H1 (cell line): ENCODE results near the gene PIP5K1C. TPM values are rescaled to one million over a fixed set of nuclear protein-coding genes. Genes with fewer than 3 reads are reported as not detected.

Experiments
- BACH1 ChIP-seq: IDR thresholded peaks from 2 replicates; pipeline ENCODE4 v1.6.1; 2012; ENCODE audit warnings: low read length, improper control_type of control experiment
- CEBPB ChIP-seq: IDR thresholded peaks from 2 replicates; pipeline ENCODE4 v1.6.1; 2012; ENCODE audit warnings: low read depth, low read length
- CREB1 ChIP-seq: IDR thresholded peaks from 2 replicates; pipeline ENCODE4 v1.6.1; 2012; ENCODE audit warnings: inconsistent platforms
- E2F6 ChIP-seq: IDR thresholded peaks from 2 replicates; pipeline ENCODE4 v1.6.1; 2012; ENCODE audit warnings: inconsistent platforms
- FOSL1 ChIP-seq: IDR thresholded peaks from 2 replicates; pipeline ENCODE4 v1.6.1; 2011; ENCODE audit warnings: mild to moderate bottlenecking, low read depth, low read length, moderate library complexity; ENCODE audit not compliant: insufficient read depth
- GTF2F1 ChIP-seq: IDR thresholded peaks from 2 replicates; pipeline ENCODE4 v1.6.1; 2012; ENCODE audit warnings: low read depth, low read length, improper control_type of control experiment, borderline replicate concordance
- KDM1A ChIP-seq: fragments of 200-600, 300-600 bp; sonication (generic); IDR thresholded peaks from 2 replicates; pipeline ENCODE4 v1.7.1; 2016; ENCODE audit warnings: mild to moderate bottlenecking, low read length, borderline replicate concordance
- KDM4A ChIP-seq: IDR thresholded peaks from one replicate; pipeline ENCODE4 v1.7.1; 2012; ENCODE audit warnings: low read depth, mild to moderate bottlenecking, moderate library complexity, low read length, inconsistent platforms; ENCODE audit not compliant: severe bottlenecking
- MAFK ChIP-seq: IDR thresholded peaks from 2 replicates; pipeline ENCODE4 v1.6.1; 2012; ENCODE audit warnings: low read depth, mild to moderate bottlenecking, improper control_type of control experiment, low read length
- POLR2A ChIP-seq, 2 experiments: IDR thresholded peaks; 1 replicate in 1 of 2; 2 replicates in 1 of 2; pipeline ENCODE4 v1.6.1; 2011; ENCODE audit warnings: low read depth in 2 of 2, low read length in 2 of 2, mild to moderate bottlenecking in 2 of 2; ENCODE audit errors: control extremely low read depth in 1 of 2
- SIX5 ChIP-seq: IDR thresholded peaks from 2 replicates; pipeline ENCODE4 v1.6.1; 2011; ENCODE audit warnings: mild to moderate bottlenecking, low read depth, low read length
- YY1 ChIP-seq: IDR thresholded peaks from 2 replicates; pipeline ENCODE4 v1.6.1; 2011; ENCODE audit warnings: low read depth, mild to moderate bottlenecking, low read length
- polyA plus RNA-seq, 7 experiments: library from polyadenylated mRNA; depleted of rRNA in 3 of 7; stranded (reverse) in 5 of 7; unstranded in 2 of 7; fragments of >200 nt in 5 of 7; fragments of 200-250 nt in 2 of 7; gene quantifications; 1 replicate in 5 of 7; 2 replicates in 1 of 7; 4 replicates in 1 of 7; pipeline versions ENCODE4 v1.2.1 to v1.2.3, GENCODE V29; 2011 to 2013; ENCODE audit warnings: missing spikeins in 2 of 7, mixed read lengths in 2 of 7
- total RNA-seq: library from RNA; stranded (reverse); fragmentation: NEBNext Ultra II Directional; extraction: Animal tissue kit (Norgen Biotek cat#: 25700); gene quantifications from 2 replicates; pipeline ENCODE4 v1.2.1, GENCODE V29; 2021

Gene PIP5K1C
- total and polyA plus RNA-seq, 2 of the 8 experiments (the other 6 are each of a cell fraction or from before 2014, with no cell fraction given): 10.6 to 32.9 TPM

- TF ChIP-seq KDM1A: no peak
- TF ChIP-seq E2F6: no peak
- TF ChIP-seq CREB1: no peak
- no peak for TF ChIP-seq CEBPB
- TF ChIP-seq YY1: no peak
- no peak for TF ChIP-seq FOSL1
- TF ChIP-seq POLR2A (IDR thresholded peaks at IDR 0.05; ENCODE audit: control extremely low read depth in 1 of 2, low read depth in 2 of 2, low read length in 2 of 2): no peak
- no peak for TF ChIP-seq MAFK
- TF ChIP-seq BACH1: no peak
- TF ChIP-seq KDM4A: peak; percentile 59
- no peak for TF ChIP-seq GTF2F1
- TF ChIP-seq SIX5: no peak
These were observed at the start of gene PIP5K1C (continued) for GRCh38 chr19:3700242-3701032.
